ENCODE data around the gene GM2A.
"Not testable (repeated sequence)": the region's sequence is repeated elsewhere in the genome, so short reads cannot be mapped to it uniquely, and the experiment has no call there.

Gene GM2A

GRCh38 chr5:151239237-151239861, 13.6 kb upstream of the GM2A start:
- peak; percentile 72 for DNase-seq (ENCODE audit: low spot score)
- in situ Hi-C loops (cut with MboI; ENCODE audit: low pct_unique_long_range_greater_than_20kb, low sequenced_read_pairs, unreplicated experiment): no loop called here
- TF ChIP-seq, protein P1, sequence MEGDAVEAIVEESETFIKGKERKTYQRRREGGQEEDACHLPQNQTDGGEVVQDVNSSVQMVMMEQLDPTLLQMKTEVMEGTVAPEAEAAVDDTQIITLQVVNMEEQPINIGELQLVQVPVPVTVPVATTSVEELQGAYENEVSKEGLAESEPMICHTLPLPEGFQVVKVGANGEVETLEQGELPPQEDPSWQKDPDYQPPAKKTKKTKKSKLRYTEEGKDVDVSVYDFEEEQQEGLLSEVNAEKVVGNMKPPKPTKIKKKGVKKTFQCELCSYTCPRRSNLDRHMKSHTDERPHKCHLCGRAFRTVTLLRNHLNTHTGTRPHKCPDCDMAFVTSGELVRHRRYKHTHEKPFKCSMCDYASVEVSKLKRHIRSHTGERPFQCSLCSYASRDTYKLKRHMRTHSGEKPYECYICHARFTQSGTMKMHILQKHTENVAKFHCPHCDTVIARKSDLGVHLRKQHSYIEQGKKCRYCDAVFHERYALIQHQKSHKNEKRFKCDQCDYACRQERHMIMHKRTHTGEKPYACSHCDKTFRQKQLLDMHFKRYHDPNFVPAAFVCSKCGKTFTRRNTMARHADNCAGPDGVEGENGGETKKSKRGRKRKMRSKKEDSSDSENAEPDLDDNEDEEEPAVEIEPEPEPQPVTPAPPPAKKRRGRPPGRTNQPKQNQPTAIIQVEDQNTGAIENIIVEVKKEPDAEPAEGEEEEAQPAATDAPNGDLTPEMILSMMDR (IDR thresholded peaks at IDR 0.05; ENCODE audit: extremely low read depth, insufficient read depth, missing control alignments): peak; percentile 95

- in situ Hi-C loops (cut with MboI; ENCODE audit: low pct_unique_long_range_greater_than_20kb, low sequenced_read_pairs, unreplicated experiment); DNase-seq (ENCODE audit: low spot score): not testable (repeated sequence)
Measured at GRCh38 chr5:151240268-151240835, 12.6 kb upstream of the GM2A start.

GRCh38 chr5:151240924-151241635, 11.9 kb upstream of the GM2A start:
- TF ChIP-seq, protein P1 (IDR thresholded peaks at IDR 0.05; ENCODE audit: extremely low read depth, insufficient read depth, missing control alignments): no peak
- no peak for DNase-seq (ENCODE audit: low spot score)
- in situ Hi-C loops (cut with MboI; ENCODE audit: low pct_unique_long_range_greater_than_20kb, low sequenced_read_pairs, unreplicated experiment): no loop called here

GRCh38 chr5:151243127-151243526, 9.9 kb upstream of the GM2A start:
- no peak for DNase-seq (ENCODE audit: low spot score)
- TF ChIP-seq, protein P1 (IDR thresholded peaks at IDR 0.05; ENCODE audit: extremely low read depth, insufficient read depth, missing control alignments): no peak
- in situ Hi-C loops (cut with MboI; ENCODE audit: low pct_unique_long_range_greater_than_20kb, low sequenced_read_pairs, unreplicated experiment): no loop called here

DNA sequence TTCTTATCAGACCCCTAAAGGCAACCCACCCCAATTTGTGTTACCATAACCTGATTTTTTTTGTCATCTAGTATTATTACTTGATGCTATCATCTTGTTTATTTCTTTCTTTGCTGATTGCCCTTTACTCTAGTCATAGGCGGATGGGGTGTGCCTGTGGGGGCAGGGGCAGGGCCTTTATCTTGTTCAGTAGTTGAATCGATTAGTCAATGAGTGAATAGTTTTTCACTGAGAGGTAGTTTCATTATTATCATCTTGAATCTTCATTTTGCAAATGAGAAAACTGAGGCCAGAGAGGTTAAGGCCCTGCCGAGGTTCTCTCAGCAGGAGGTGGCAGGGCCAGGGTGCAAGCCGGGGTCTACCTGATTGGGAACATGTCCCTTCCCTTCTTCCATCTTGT, 9.4 kb upstream of the GM2A start:
- no peak for DNase-seq (ENCODE audit: low spot score)
- in situ Hi-C loops (cut with MboI; ENCODE audit: low pct_unique_long_range_greater_than_20kb, low sequenced_read_pairs, unreplicated experiment): no loop called here
- TF ChIP-seq, protein P1 (IDR thresholded peaks at IDR 0.05; ENCODE audit: extremely low read depth, insufficient read depth, missing control alignments): no peak

GRCh38 chr5:151244206-151244605, 8.8 kb upstream of the GM2A start:
- TF ChIP-seq, protein P1 (IDR thresholded peaks at IDR 0.05; ENCODE audit: extremely low read depth, insufficient read depth, missing control alignments): no peak
- in situ Hi-C loops (cut with MboI; ENCODE audit: low pct_unique_long_range_greater_than_20kb, low sequenced_read_pairs, unreplicated experiment): no loop called here

DNA sequence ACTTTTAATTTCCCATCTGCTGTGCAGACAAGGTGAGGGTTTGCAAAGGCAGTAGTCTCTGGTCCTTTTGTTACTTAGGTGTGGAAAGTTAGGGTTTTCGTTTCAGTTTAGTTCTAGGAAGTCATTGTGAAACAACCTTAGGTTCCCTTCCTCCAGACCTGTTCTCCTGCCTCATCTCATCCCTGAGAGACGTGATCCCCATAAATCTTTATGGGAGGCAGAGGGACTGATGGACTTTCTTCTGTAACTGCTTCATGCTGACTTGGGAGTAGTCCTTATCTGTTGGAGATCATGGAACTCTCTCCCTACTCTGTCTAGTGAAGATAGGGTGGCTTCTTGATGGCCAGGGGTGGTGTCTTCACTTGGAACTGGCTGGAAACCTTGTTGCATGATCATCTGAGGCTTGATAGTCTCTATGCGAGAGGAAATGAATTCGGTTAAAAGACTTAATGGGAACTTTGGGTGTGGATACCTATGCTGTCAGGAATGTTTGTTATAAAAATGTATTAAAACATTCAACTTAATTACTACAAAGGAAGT, 7.2 kb upstream of the GM2A start:
- TF ChIP-seq, protein P1 (IDR thresholded peaks at IDR 0.05; ENCODE audit: extremely low read depth, insufficient read depth, missing control alignments): no peak

More at GRCh38 chr5:151244206-151244605, 8.8 kb upstream of the GM2A start:
- no peak for DNase-seq (ENCODE audit: low spot score)

More for the DNA sequence above, 7.2 kb upstream of the GM2A start:
- in situ Hi-C loops (cut with MboI; ENCODE audit: low pct_unique_long_range_greater_than_20kb, low sequenced_read_pairs, unreplicated experiment): no loop called here
- DNase-seq (ENCODE audit: low spot score): no peak
